ENCODE measurements around the gene PSMC1. TPM values are rescaled to one million over a fixed set of nuclear protein-coding genes. Genes with fewer than 3 reads are reported as not detected.

The PSMC1 gene
- total and polyA plus RNA-seq, 2 experiments from 2014 or later = 112 to 139 TPM

GRCh38 chr14:90294872-90295271 is 38.5 kb downstream of the PSMC1 start:
- no peak overlapping the region for H3K27ac Mint-ChIP-seq
- H3K4me1 Mint-ChIP-seq = peaks cover 18% of the 10 kb centered on the region
- TF ChIP-seq REST (IDR thresholded peaks at IDR 0.05; ENCODE audit: unreplicated experiment) = no peak
- no peak for TF ChIP-seq EZH2phosphoT487 (IDR thresholded peaks at IDR 0.05; ENCODE audit: unreplicated experiment)
- no peak for TF ChIP-seq ZNF462 (CRISPR knock-in tag; IDR thresholded peaks at IDR 0.05)
- TF ChIP-seq EZH2 (IDR thresholded peaks at IDR 0.05; ENCODE audit: low read depth, unreplicated experiment) = no peak
- no peak for TF ChIP-seq ZNF331 (CRISPR knock-in tag; IDR thresholded peaks at IDR 0.05; ENCODE audit: low read depth)
- no peak for TF ChIP-seq CREB1 (CRISPR knock-in tag; IDR thresholded peaks at IDR 0.05; ENCODE audit: low read depth)
- no peak for TF ChIP-seq CTCF (conservative IDR thresholded peaks at IDR 0.05; ENCODE audit: low read depth in 2 of 2)
- TF ChIP-seq ETS1 (IDR thresholded peaks at IDR 0.05) = no peak
- TF ChIP-seq ZNF114 (CRISPR knock-in tag; IDR thresholded peaks at IDR 0.05) = no peak
- TF ChIP-seq NANOG (IDR thresholded peaks at IDR 0.05; ENCODE audit: borderline replicate concordance) = no peak
- TF ChIP-seq POLR2AphosphoS5 (IDR thresholded peaks at IDR 0.05; ENCODE audit: low read depth) = no peak
- no peak for TF ChIP-seq JUNB (IDR thresholded peaks at IDR 0.05; ENCODE audit: unreplicated experiment)
- TF ChIP-seq STAT1 (IDR thresholded peaks at IDR 0.05; ENCODE audit: unreplicated experiment) = no peak
- H3K4me3 ChIP-seq = no peak overlapping the region
- H3K36me3 Mint-ChIP-seq (ENCODE audit: low read depth) = peaks cover 40% of the 10 kb centered on the region
- H3K9me2 ChIP-seq (ENCODE audit: insufficient read depth) = no peaks in the 10 kb centered on the region
- H3K4me1 ChIP-seq (ENCODE audit: insufficient read depth) = no peaks in the 10 kb centered on the region
- no peaks in the 10 kb centered on the region; the same call in 1 of the 2 replicates for H3K36me3 ChIP-seq (ENCODE audit: insufficient read depth)
- DNase-seq (ENCODE audit: low spot score) (no peak), ATAC-seq (no peak)
- no peak overlapping the region for H2AFZ ChIP-seq
- no peaks in the 10 kb centered on the region for H3K79me2 ChIP-seq (replicated peaks; ENCODE audit: insufficient read depth)
- H3F3A ChIP-seq (replicated peaks; ENCODE audit: low read depth) = no peaks in the 10 kb centered on the region
- no peak overlapping the region for H3K4me2 ChIP-seq
- H3K27me3 ChIP-seq (ENCODE audit: insufficient read depth) = no peaks in the 10 kb centered on the region
- no peaks in the 10 kb centered on the region for H3K9me3 Mint-ChIP-seq
- H4K20me1 ChIP-seq (replicated peaks; ENCODE audit: insufficient read depth) = 0 out of 2 replicates have a peak, but pooled peaks cover 3% of the 10 kb centered on the region
- peaks cover 2% of the 10 kb centered on the region for H3K27me3 Mint-ChIP-seq (ENCODE audit: insufficient read depth, low read depth, poor library complexity)
- no peak overlapping the region for H3K4me3 Mint-ChIP-seq
- no peak overlapping the region for H3K27ac ChIP-seq (ENCODE audit: low read depth)

All from GM23338 (cell line).